ENCODE data around the gene BTD. TPM values are rescaled to one million over a fixed set of nuclear protein-coding genes. Genes with fewer than 3 reads are reported as not detected.

The BTD gene
- total RNA-seq, 4 donors from 2014 or later: 20.5 to 53.9 (median 44.6) TPM

DNA sequence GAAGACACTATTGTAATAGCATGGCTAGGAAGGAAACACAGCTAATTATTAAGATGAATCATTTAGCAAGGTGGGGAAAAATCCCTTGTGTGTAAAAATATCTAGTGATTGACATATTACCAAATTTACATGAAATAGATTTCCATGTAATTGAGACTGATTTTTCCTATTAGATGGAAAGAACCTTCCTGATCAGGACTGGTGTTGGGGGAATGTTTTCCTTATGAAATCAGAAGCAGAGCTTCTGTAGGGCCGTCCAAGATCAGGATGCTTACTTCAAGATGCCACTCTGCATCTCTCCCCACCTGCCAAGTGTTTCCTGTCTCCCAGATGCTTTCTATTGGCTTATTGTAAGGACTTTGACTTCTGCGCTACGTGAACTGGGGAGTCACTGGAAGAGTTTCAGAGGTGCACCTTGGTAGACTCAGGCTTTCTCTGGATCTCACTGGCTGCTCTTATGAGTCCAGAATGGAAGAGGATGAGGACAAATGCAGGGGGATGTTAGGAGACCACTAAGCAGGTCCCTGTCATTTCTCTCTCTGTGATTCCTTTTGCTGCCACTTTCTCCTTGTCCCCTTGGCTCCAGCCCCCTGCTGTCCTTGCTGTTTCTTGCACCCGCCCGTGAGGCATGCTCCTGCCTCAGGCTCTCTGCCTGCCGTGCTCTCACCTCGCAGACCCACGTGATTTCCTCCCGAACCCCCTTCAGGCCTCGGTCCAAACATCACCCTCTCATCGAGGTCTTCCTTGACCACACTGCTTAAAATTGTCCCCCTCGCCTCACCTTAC, 30.1 kb downstream of the BTD start:
- no peak for TF ChIP-seq POLR2A (IDR thresholded peaks at IDR 0.05)
- TF ChIP-seq, protein P1, sequence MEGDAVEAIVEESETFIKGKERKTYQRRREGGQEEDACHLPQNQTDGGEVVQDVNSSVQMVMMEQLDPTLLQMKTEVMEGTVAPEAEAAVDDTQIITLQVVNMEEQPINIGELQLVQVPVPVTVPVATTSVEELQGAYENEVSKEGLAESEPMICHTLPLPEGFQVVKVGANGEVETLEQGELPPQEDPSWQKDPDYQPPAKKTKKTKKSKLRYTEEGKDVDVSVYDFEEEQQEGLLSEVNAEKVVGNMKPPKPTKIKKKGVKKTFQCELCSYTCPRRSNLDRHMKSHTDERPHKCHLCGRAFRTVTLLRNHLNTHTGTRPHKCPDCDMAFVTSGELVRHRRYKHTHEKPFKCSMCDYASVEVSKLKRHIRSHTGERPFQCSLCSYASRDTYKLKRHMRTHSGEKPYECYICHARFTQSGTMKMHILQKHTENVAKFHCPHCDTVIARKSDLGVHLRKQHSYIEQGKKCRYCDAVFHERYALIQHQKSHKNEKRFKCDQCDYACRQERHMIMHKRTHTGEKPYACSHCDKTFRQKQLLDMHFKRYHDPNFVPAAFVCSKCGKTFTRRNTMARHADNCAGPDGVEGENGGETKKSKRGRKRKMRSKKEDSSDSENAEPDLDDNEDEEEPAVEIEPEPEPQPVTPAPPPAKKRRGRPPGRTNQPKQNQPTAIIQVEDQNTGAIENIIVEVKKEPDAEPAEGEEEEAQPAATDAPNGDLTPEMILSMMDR (IDR thresholded peaks at IDR 0.05): no peak
- no peak for TF ChIP-seq POLR2AphosphoS5 (IDR thresholded peaks at IDR 0.05)
- no peak for TF ChIP-seq EP300 (IDR thresholded peaks at IDR 0.05)
- Histone ChIP-seq H3K9me3 (no peaks in the 10 kb centered on the region), H3K4me3 (no peak overlapping the region), H3K27ac (peak overlapping the region in 3 of 4 donors; percentile 58 to 87 (median 70)), H3K36me3 (no peaks in the 10 kb centered on the region), H3K27me3 (no peaks in the 10 kb centered on the region), H3K4me1 (peaks cover 17 to 69% (median 24%) of the 10 kb centered on the region in 3 donors)
- WGBS, 2 donors (ENCODE audit: low coverage in 1 of 2): 44 to 86% methylated on average over 3 to 12 of the region's 12 CpGs
- no peak for ATAC-seq

GRCh38 chr3:15632212-15632580, 30.7 kb downstream of the BTD start:
- Histone ChIP-seq H3K36me3 (no peaks in the 10 kb centered on the region), H3K27ac (peak overlapping the region in 3 of 4 donors; percentile 58 to 87 (median 70)), H3K27me3 (no peaks in the 10 kb centered on the region), H3K4me1 (peaks cover 17 to 75% (median 24%) of the 10 kb centered on the region in 3 donors), H3K9me3 (no peaks in the 10 kb centered on the region), H3K4me3 (no peak overlapping the region)
- TF ChIP-seq, protein P1 (IDR thresholded peaks at IDR 0.05): no peak
- TF ChIP-seq EP300 (IDR thresholded peaks at IDR 0.05): no peak
- TF ChIP-seq POLR2AphosphoS5 (IDR thresholded peaks at IDR 0.05): no peak
- no peak for TF ChIP-seq POLR2A (IDR thresholded peaks at IDR 0.05)
- 100% methylated on average over 1 to 4 of the region's 4 CpGs for WGBS, 2 donors (ENCODE audit: low coverage in 1 of 2)
- no peak for ATAC-seq

GRCh38 chr3:15633159-15633558, 31.6 kb downstream of the BTD start:
- TF ChIP-seq POLR2A (IDR thresholded peaks at IDR 0.05) (no peak), EP300 (IDR thresholded peaks at IDR 0.05) (no peak), POLR2AphosphoS5 (IDR thresholded peaks at IDR 0.05) (no peak)
- TF ChIP-seq, protein P1 (IDR thresholded peaks at IDR 0.05): no peak
- WGBS, 2 donors (ENCODE audit: low coverage in 1 of 2): 90 to 93% methylated on average over 5 of the region's 5 CpGs
- H3K4me1 ChIP-seq: peaks cover 17 to 84% (median 28%) of the 10 kb centered on the region in 3 donors
- no peak overlapping the region for H3K4me3 ChIP-seq
- no peak for ATAC-seq
- H3K27ac ChIP-seq: peak overlapping the region in 3 of 4 donors; percentile 84 to 96 (median 87)
- no peaks in the 10 kb centered on the region for H3K9me3 ChIP-seq
- H3K36me3 ChIP-seq: no peaks in the 10 kb centered on the region
- no peaks in the 10 kb centered on the region for H3K27me3 ChIP-seq

- no peaks in the 10 kb centered on the region for H3K27me3 ChIP-seq
- peak overlapping the region; percentile 79 to 96 (median 86) for H3K27ac ChIP-seq
- no peak for ATAC-seq
- H3K36me3 ChIP-seq: no peaks in the 10 kb centered on the region
- peaks cover 17 to 89% (median 28%) of the 10 kb centered on the region in 3 donors for H3K4me1 ChIP-seq
- H3K9me3 ChIP-seq: no peaks in the 10 kb centered on the region
- no peak overlapping the region for H3K4me3 ChIP-seq
- WGBS, 2 donors (ENCODE audit: low coverage in 1 of 2): 8 to 9% methylated on average over 3 to 4 of the region's 4 CpGs
- no peak for TF ChIP-seq POLR2AphosphoS5 (IDR thresholded peaks at IDR 0.05)
- TF ChIP-seq POLR2A (IDR thresholded peaks at IDR 0.05): no peak
- TF ChIP-seq, protein P1 (IDR thresholded peaks at IDR 0.05): no peak
- TF ChIP-seq EP300 (IDR thresholded peaks at IDR 0.05): no peak
Observed at GRCh38 chr3:15633766-15634598, 32.4 kb downstream of the BTD start.
